ENCODE measurements around the gene THSD4.

The THSD4 gene

DNA sequence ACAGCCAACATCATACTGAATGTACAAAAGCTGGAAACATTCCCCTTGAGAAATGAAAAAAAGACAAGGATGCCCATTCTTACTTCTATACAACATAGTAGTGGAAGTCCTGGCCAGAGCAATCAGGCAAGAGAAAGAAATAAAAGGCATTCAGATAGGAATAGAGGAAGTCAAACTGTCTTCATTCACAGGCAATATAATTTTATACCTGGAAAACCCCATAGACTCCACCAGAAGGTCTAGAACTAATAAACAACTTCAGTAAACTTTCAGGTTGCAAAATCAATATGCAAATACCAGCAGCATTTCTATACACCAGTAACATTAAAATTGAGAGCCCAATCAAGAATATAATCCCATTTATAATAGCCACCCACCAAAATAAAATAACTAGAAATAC is 27.1 kb upstream of the THSD4 start:
- Histone ChIP-seq H3K36me3 (ENCODE audit: insufficient read depth, low read length) (no peaks in the 10 kb centered on the region), H3K9me3 (ENCODE audit: low read length) (no peaks in the 10 kb centered on the region), H3F3A (ENCODE audit: insufficient read depth, low read length) (no peaks in the 10 kb centered on the region), H3K4me2 (ENCODE audit: low read length) (no peak overlapping the region), H3K9me2 (ENCODE audit: low read depth, low read length) (no peaks in the 10 kb centered on the region), H3K27me3 (ENCODE audit: insufficient read depth, low read length) (no peaks in the 10 kb centered on the region), H3K4me1 (ENCODE audit: insufficient read depth, low read length, severe bottlenecking) (no peaks in the 10 kb centered on the region), H4K20me1 (ENCODE audit: insufficient read depth, low read length) (no peaks in the 10 kb centered on the region), H3K27ac (ENCODE audit: low read depth, low read length, poor library complexity, severe bottlenecking) (no peak overlapping the region), H2AFZ (ENCODE audit: low read length) (no peak overlapping the region), H3K79me2 (ENCODE audit: insufficient read depth, low read length) (no peaks in the 10 kb centered on the region), H3K9ac (ENCODE audit: low read length) (no peak overlapping the region), H3K4me3 (ENCODE audit: low read depth, low read length, poor library complexity, severe bottlenecking) (no peak overlapping the region)
- TF ChIP-seq EZH2 (IDR thresholded peaks at IDR 0.05; ENCODE audit: borderline replicate concordance, low read length): no peak
- TF ChIP-seq, protein P1, sequence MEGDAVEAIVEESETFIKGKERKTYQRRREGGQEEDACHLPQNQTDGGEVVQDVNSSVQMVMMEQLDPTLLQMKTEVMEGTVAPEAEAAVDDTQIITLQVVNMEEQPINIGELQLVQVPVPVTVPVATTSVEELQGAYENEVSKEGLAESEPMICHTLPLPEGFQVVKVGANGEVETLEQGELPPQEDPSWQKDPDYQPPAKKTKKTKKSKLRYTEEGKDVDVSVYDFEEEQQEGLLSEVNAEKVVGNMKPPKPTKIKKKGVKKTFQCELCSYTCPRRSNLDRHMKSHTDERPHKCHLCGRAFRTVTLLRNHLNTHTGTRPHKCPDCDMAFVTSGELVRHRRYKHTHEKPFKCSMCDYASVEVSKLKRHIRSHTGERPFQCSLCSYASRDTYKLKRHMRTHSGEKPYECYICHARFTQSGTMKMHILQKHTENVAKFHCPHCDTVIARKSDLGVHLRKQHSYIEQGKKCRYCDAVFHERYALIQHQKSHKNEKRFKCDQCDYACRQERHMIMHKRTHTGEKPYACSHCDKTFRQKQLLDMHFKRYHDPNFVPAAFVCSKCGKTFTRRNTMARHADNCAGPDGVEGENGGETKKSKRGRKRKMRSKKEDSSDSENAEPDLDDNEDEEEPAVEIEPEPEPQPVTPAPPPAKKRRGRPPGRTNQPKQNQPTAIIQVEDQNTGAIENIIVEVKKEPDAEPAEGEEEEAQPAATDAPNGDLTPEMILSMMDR (IDR thresholded peaks at IDR 0.05; ENCODE audit: low read length): no peak

- H3K9ac ChIP-seq (ENCODE audit: low read length): no peak overlapping the region
- TF ChIP-seq EZH2 (IDR thresholded peaks at IDR 0.05; ENCODE audit: borderline replicate concordance, low read length): no peak
- TF ChIP-seq, protein P1 (IDR thresholded peaks at IDR 0.05; ENCODE audit: low read length): no peak
- no peaks in the 10 kb centered on the region for H3K27me3 ChIP-seq (ENCODE audit: insufficient read depth, low read length)
Observed at GRCh38 chr15:71088683-71089082, 26.6 kb upstream of the THSD4 start.

DNA sequence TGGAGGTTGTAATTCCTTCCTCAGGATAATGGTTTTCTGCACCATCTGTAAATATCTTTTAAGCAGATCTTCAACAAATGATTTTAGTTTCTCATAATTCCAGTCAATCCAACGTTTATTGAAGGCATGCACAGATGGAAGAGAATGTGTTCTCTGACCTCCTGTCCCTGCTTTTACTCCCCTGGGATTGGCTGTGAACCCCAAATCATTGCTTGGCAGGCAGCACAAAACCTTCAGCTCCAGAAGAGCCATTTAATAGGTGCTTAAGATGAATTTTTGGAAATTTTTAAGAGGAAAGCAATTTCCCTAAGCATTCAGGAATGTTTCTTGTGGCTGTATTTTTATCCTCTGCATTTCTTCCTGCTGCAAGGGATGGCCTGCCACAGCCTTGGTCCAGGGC is 25.5 kb upstream of the THSD4 start:
- Histone ChIP-seq H3K79me2 (ENCODE audit: insufficient read depth, low read length) (no peaks in the 10 kb centered on the region), H3K4me1 (ENCODE audit: insufficient read depth, low read length, severe bottlenecking) (no peaks in the 10 kb centered on the region), H3K36me3 (ENCODE audit: insufficient read depth, low read length) (no peaks in the 10 kb centered on the region), H3F3A (ENCODE audit: insufficient read depth, low read length) (no peaks in the 10 kb centered on the region), H3K27ac (ENCODE audit: low read depth, low read length, poor library complexity, severe bottlenecking) (no peak overlapping the region), H3K27me3 (ENCODE audit: insufficient read depth, low read length) (no peaks in the 10 kb centered on the region), H3K9ac (ENCODE audit: low read length) (no peak overlapping the region), H4K20me1 (ENCODE audit: insufficient read depth, low read length) (no peaks in the 10 kb centered on the region), H3K9me2 (ENCODE audit: low read depth, low read length) (no peaks in the 10 kb centered on the region), H3K4me2 (ENCODE audit: low read length) (no peak overlapping the region), H3K4me3 (ENCODE audit: low read depth, low read length, poor library complexity, severe bottlenecking) (no peak overlapping the region), H2AFZ (ENCODE audit: low read length) (no peak overlapping the region), H3K9me3 (ENCODE audit: low read length) (no peaks in the 10 kb centered on the region)
- TF ChIP-seq, protein P1 (IDR thresholded peaks at IDR 0.05; ENCODE audit: low read length): no peak

More at GRCh38 chr15:71088683-71089082, 26.6 kb upstream of the THSD4 start:
- Histone ChIP-seq H3K4me2 (ENCODE audit: low read length) (no peak overlapping the region), H3K9me2 (ENCODE audit: low read depth, low read length) (no peaks in the 10 kb centered on the region), H3K36me3 (ENCODE audit: insufficient read depth, low read length) (no peaks in the 10 kb centered on the region), H3K79me2 (ENCODE audit: insufficient read depth, low read length) (no peaks in the 10 kb centered on the region), H3K9me3 (ENCODE audit: low read length) (no peaks in the 10 kb centered on the region), H2AFZ (ENCODE audit: low read length) (no peak overlapping the region), H3K4me3 (ENCODE audit: low read depth, low read length, poor library complexity, severe bottlenecking) (no peak overlapping the region), H3K27ac (ENCODE audit: low read depth, low read length, poor library complexity, severe bottlenecking) (no peak overlapping the region), H4K20me1 (ENCODE audit: insufficient read depth, low read length) (no peaks in the 10 kb centered on the region), H3K4me1 (ENCODE audit: insufficient read depth, low read length, severe bottlenecking) (no peaks in the 10 kb centered on the region), H3F3A (ENCODE audit: insufficient read depth, low read length) (no peaks in the 10 kb centered on the region)
